Testis (tissue), 2 donors: ENCODE data around the gene ISOC2.

Source experiments
- POLR2A ChIP-seq: fragments of 450-650 bp; IDR thresholded peaks from one replicate; pipeline ENCODE4 v1.6.1; 2017; ENCODE audit warnings: antibody characterized with exemption, mild to moderate bottlenecking, moderate library complexity
- TF ChIP-seq, protein P1 (sequence below), 3 experiments: fragments of 450-650 bp in 2 of 3; fragments of 200-600 bp in 1 of 3; sonication (generic) in 1 of 3; IDR thresholded peaks; one replicate each; pipeline ENCODE4 v1.5.1; 2016 to 2019; ENCODE audit warnings: antibody characterized with exemption in 3 of 3, mild to moderate bottlenecking in 2 of 3, moderate library complexity in 1 of 3

DNA sequence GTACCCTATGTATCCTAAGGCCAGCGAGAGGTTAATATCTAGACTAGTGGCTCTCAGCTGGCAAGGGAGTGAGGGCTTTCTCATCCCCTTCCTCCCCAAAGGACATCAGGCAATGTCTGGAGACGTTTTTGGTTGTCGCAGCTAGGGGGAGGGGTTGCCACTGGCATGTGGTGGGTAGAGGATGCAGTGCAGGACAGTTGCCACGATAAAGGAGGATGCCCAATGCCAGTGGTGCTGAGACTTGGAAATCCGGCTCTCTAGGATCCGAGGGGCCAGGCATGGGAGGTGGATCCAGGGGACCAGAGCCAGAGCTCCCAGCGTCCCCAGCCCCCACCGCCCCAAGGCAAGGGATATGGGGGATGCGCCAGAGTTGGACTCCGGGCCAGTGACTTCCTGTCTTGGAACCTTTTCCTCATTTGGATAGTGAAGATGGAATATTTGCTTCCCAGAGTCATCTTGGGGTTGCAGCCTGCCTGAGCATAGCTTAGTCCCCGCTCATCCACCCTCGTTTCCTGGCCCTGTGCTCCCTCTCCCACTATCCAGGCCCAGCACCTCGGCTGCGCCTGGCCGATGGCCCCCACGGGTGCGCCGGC, 31.7 kb upstream of the ISOC2 start:
- TF ChIP-seq, protein P1, sequence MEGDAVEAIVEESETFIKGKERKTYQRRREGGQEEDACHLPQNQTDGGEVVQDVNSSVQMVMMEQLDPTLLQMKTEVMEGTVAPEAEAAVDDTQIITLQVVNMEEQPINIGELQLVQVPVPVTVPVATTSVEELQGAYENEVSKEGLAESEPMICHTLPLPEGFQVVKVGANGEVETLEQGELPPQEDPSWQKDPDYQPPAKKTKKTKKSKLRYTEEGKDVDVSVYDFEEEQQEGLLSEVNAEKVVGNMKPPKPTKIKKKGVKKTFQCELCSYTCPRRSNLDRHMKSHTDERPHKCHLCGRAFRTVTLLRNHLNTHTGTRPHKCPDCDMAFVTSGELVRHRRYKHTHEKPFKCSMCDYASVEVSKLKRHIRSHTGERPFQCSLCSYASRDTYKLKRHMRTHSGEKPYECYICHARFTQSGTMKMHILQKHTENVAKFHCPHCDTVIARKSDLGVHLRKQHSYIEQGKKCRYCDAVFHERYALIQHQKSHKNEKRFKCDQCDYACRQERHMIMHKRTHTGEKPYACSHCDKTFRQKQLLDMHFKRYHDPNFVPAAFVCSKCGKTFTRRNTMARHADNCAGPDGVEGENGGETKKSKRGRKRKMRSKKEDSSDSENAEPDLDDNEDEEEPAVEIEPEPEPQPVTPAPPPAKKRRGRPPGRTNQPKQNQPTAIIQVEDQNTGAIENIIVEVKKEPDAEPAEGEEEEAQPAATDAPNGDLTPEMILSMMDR (IDR thresholded peaks at IDR 0.05) = no peak
- TF ChIP-seq POLR2A = no peak
